HepG2 (cell line): ENCODE results near the gene L2HGDH. TPM values are rescaled to one million over a fixed set of nuclear protein-coding genes. Genes with fewer than 3 reads are reported as not detected.

ENCODE experiments used
- ATAC-seq: fragments of 200-7000 bp; cut with Tn5 transposase; 3 replicates; pipeline ENCODE4 v1.9.1; 2020; ENCODE audit warnings: mild to moderate bottlenecking, moderate library complexity
- BruUV-seq: library from RNA; stranded (reverse); fragments of 400-500 nt; replicated peaks from 2 replicates; lab custom pipeline; 2021; lab: Mats Ljungman, UMichigan
- CTCF ChIA-PET: fragments of 300-600 bp; formaldehyde crosslinking; extraction: SDS; loops from one replicate; lab custom pipeline; 2021; ENCODE audit warnings: low total read pairs, inconsistent platforms, low intra/inter-chr PET ratio; lab: Yijun Ruan, JAX
- POLR2A ChIA-PET: fragments of 350-600 bp; sonication (Branson Sonifier 250); formaldehyde crosslinking; loops from one replicate; lab custom pipeline; 2020; ENCODE audit warnings: antibody characterized with exemption, inconsistent platforms; lab: Yijun Ruan, JAX
- DNase-seq: peaks from one replicate; pipeline ENCODE4 v3.0.0-alpha.2; 2015; ENCODE audit warnings: low spot score
- FAIRE-seq: peaks from 3 replicates; lab custom pipeline; 2011; peaks lifted over from hg19 to GRCh38; lab: Jason Lieb, UNC
- H2AFZ ChIP-seq: one replicate; pipeline ENCODE4 v1.6.1; 2011; ENCODE audit warnings: low read length, inconsistent platforms
- H3K27ac ChIP-seq: fragments of 300-600 bp; 3 replicates; pipeline ENCODE4 v1.8.0; 2011; ENCODE audit warnings: mixed run types, mild to moderate bottlenecking, mixed read lengths, low read length, inconsistent platforms; ENCODE audit not compliant: insufficient read depth; ENCODE audit errors: extremely low read length
- H3K27me3 ChIP-seq, 2 experiments: fragments of 200-600 bp in 1 of 2; 2 replicates in 1 of 2; 3 replicates in 1 of 2; pipeline versions ENCODE4 v1.6.0 to v1.8.0; 2011; ENCODE audit warnings: low read length in 2 of 2, mild to moderate bottlenecking in 2 of 2, moderate library complexity in 2 of 2, inconsistent platforms in 1 of 2; ENCODE audit not compliant: insufficient read depth in 2 of 2, control insufficient read depth in 1 of 2
- H3K36me3 ChIP-seq, 2 experiments: fragments of 200-600 bp in 1 of 2; replicated peaks in 1 of 2; 2 replicates in 1 of 2; 3 replicates in 1 of 2; pipeline versions ENCODE4 v1.5.1 to v1.8.0; 2011; ENCODE audit warnings: low read length in 2 of 2, inconsistent platforms in 1 of 2; ENCODE audit not compliant: insufficient read depth in 2 of 2, control insufficient read depth in 1 of 2
- H3K4me1 ChIP-seq: 2 replicates; pipeline ENCODE4 v1.5.1; 2012; ENCODE audit warnings: low read length, inconsistent platforms; ENCODE audit not compliant: insufficient read depth
- H3K4me2 ChIP-seq: 2 replicates; pipeline ENCODE4 v1.6.0; 2011; ENCODE audit warnings: low read depth, low read length, inconsistent platforms
- H3K4me3 ChIP-seq, 3 experiments: fragments of 200-600 bp in 1 of 3; sonication (generic), shearing (Covaris generic) in 1 of 3; replicated peaks in 1 of 3; 2 replicates each; pipeline ENCODE4 v1.5.1; 2011 to 2016; ENCODE audit warnings: low read length in 3 of 3, inconsistent platforms in 2 of 3, low read depth in 2 of 3, mild to moderate bottlenecking in 2 of 3, control low read depth in 1 of 3, mixed read lengths in 1 of 3; ENCODE audit not compliant: insufficient read depth in 1 of 3
- H3K79me2 ChIP-seq: one replicate; pipeline ENCODE4 v1.6.1; 2011; ENCODE audit warnings: low read length, inconsistent platforms; ENCODE audit not compliant: insufficient read depth
- H3K9ac ChIP-seq: 2 replicates; pipeline ENCODE4 v1.6.0; 2011; ENCODE audit warnings: mild to moderate bottlenecking, low read depth, low read length, inconsistent platforms; ENCODE audit not compliant: insufficient read depth
- H3K9me3 ChIP-seq: 2 replicates; pipeline ENCODE4 v1.5.1; 2012; ENCODE audit warnings: mild to moderate bottlenecking, low read length
- H4K20me1 ChIP-seq: 2 replicates; pipeline ENCODE4 v1.6.0; 2011; ENCODE audit warnings: inconsistent platforms, mild to moderate bottlenecking, low read length, moderate library complexity; ENCODE audit not compliant: insufficient read depth
- ATF7-NPFF ChIP-seq: sonication (generic); formaldehyde crosslinking; IDR thresholded peaks from 2 replicates; pipeline ENCODE4 v1.8.1; 2023; ENCODE audit warnings: mild to moderate bottlenecking, low read depth, missing genetic modification reagents, moderate library complexity
- BHLHE40 ChIP-seq: IDR thresholded peaks from 2 replicates; pipeline ENCODE4 v1.6.1; 2011; ENCODE audit warnings: low read length, improper control_type of control experiment
- DNMT1 ChIP-seq: sonication (generic); formaldehyde crosslinking; IDR thresholded peaks from 2 replicates; pipeline ENCODE4 v1.5.1; 2020; ENCODE audit warnings: mild to moderate bottlenecking, missing genetic modification reagents
- HNRNPLL ChIP-seq: fragments of 200-400 bp; formaldehyde crosslinking; IDR thresholded peaks from 2 replicates; pipeline ENCODE4 v1.6.1; 2017; ENCODE audit warnings: mild to moderate bottlenecking, low read depth, low read length; ENCODE audit not compliant: poor library complexity, severe bottlenecking
- KAT2B ChIP-seq: fragments of 150-350 bp; IDR thresholded peaks from 2 replicates; pipeline ENCODE4 v1.6.1; 2014; ENCODE audit warnings: low read depth, low read length, borderline replicate concordance
- KLF9 ChIP-seq: IDR thresholded peaks from 2 replicates; pipeline ENCODE4 v1.6.1; 2016; ENCODE audit warnings: low read depth
- MAFF ChIP-seq: IDR thresholded peaks from 2 replicates; pipeline ENCODE4 v1.6.1; 2011; ENCODE audit warnings: low read depth, low read length, improper control_type of control experiment
- MAFK ChIP-seq, 2 experiments: IDR thresholded peaks in 1 of 2; conservative IDR thresholded peaks in 1 of 2; 2 replicates each; pipeline ENCODE4 v1.6.1; 2011; ENCODE audit warnings: improper control_type of control experiment in 2 of 2, low read length in 2 of 2
- POLR2G ChIP-seq: fragments of 200-400 bp; formaldehyde crosslinking; IDR thresholded peaks from 2 replicates; pipeline ENCODE4 v1.6.1; 2018; ENCODE audit warnings: mild to moderate bottlenecking, low read depth, low read length, moderate library complexity
- TRIM24 ChIP-seq: sonication (generic); formaldehyde crosslinking; IDR thresholded peaks from 2 replicates; pipeline ENCODE4 v1.8.0; 2022; ENCODE audit warnings: mild to moderate bottlenecking, missing genetic modification reagents
- ZBTB33 ChIP-seq: sonication (generic); formaldehyde crosslinking; IDR thresholded peaks from 2 replicates; pipeline ENCODE4 v1.4.0; 2020; ENCODE audit warnings: missing genetic modification reagents
- WGBS: methylation state at CpG from one replicate; pipeline ENCODE4 v1.1.6; 2017; ENCODE audit warnings: low lambda C conversion rate; 5-methylcytosine and 5-hydroxymethylcytosine counted together
- in situ Hi-C: cut with HindIII; loops from 2 replicates; pipeline ENCODE4 v1.10.0; 2017; ENCODE audit warnings: low pct_unique_long_range_greater_than_20kb; ENCODE audit not compliant: extremely low pct_ligation_motif_present
- intact Hi-C: fragments of 100-400 bp; cut with micrococcal nuclease; formaldehyde crosslinking; loops from one replicate; pipeline ENCODE4 v1.10.0; 2022; ENCODE audit not compliant: unreplicated experiment
- polyA plus RNA-seq, 8 experiments: library from polyadenylated mRNA; depleted of rRNA in 3 of 8; stranded (reverse) in 7 of 8; unstranded in 1 of 8; fragments of >200 nt; fragmentation: Illumina TruSeq in 4 of 8; extraction: Trizol in 4 of 8; gene quantifications; 2 replicates each; pipeline versions ENCODE4 v1.2.1 to v1.2.3, GENCODE V29; 2011 to 2016; ENCODE audit warnings: low read depth in 4 of 8, missing spikeins in 1 of 8, mixed read lengths in 1 of 8; ENCODE audit not compliant: insufficient read depth in 1 of 8
- total RNA-seq, 5 experiments: library from RNA; depleted of rRNA; stranded (reverse); fragments of >200 nt; fragmentation: Illumina TruSeq; extraction: Trizol; gene quantifications; 2 replicates each; pipeline ENCODE4 v1.2.3, GENCODE V29; 2016; ENCODE audit warnings: low read depth in 1 of 5

Gene L2HGDH
- total and polyA plus RNA-seq, 2 of the 13 experiments (the other 11 are each of a cell fraction or from before 2014, with no cell fraction given): 3.3 to 5.0 TPM

DNA sequence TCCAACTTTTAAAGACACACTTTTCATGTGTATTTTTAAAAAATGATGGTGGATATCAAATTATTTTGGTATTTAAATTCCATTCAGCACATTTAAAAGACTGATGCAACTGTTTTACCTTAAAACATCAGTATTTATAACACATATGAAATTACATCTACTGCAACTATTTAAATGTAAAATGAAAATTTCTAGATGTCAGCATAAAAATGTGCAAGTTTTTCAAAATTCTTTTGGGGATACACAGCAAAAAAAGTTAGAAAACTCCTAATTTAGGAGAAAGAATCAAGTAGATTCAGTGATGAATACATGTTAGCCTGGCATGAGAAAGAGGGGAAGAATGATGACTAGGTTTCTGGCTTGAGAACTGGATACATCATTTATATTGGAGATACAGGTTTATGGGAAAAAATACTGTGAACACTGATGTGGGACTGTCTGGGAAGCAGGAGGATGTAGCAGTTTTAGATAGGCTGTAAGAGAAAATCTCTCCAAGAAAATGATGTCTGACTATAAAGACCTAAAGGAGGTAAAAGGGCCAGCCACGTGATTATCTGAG, 89.9 kb downstream of the L2HGDH start:
- H3K9ac ChIP-seq: no peak overlapping the region
- no peak overlapping the region for H3K27ac ChIP-seq
- ATAC-seq: no peak
- H3K79me2 ChIP-seq: peaks cover 60% of the 10 kb centered on the region
- BruUV-seq: no TSS peak
- no peak for DNase-seq
- ChIA-PET CTCF (no interaction called here), POLR2A (no interaction called here)
- WGBS: 67% methylated on average over 1 of the region's 1 CpG
- no peak overlapping the region for H3K4me2 ChIP-seq
- H4K20me1 ChIP-seq: no peaks in the 10 kb centered on the region
- TF ChIP-seq KLF9 (CRISPR knock-in tag) (no peak), ZBTB33 (CRISPR knock-in tag) (no peak), ATF7-NPFF (CRISPR knock-in tag) (no peak), TRIM24 (CRISPR knock-in tag) (no peak), MAFF (peak; percentile 80), KAT2B (no peak), MAFK (conservative IDR thresholded peaks at IDR 0.05 in 1 of 2, IDR thresholded peaks at IDR 0.05 in 1 of 2; ENCODE audit: low read length in 2 of 2) (peak; percentile 72 to 85), BHLHE40 (no peak), HNRNPLL (no peak), POLR2G (no peak), DNMT1 (CRISPR knock-in tag) (no peak)
- H3K36me3 ChIP-seq: no peaks in the 10 kb centered on the region
- no peaks in the 10 kb centered on the region for H3K9me3 ChIP-seq
- H3K4me3 ChIP-seq: no peak overlapping the region
- no peak overlapping the region for H2AFZ ChIP-seq
- no peaks in the 10 kb centered on the region for H3K27me3 ChIP-seq
- in situ Hi-C loops (no loop called here), intact Hi-C loops (loop anchor here (10.0 kb wide), 1 partner anchor 357 kb away; no protein-coding TSS in a partner anchor)
- FAIRE-seq: no peak
- peaks cover 31% of the 10 kb centered on the region for H3K4me1 ChIP-seq
